Pulmonary artery endothelial cell (primary cell): ENCODE measurements around the gene HTN3. TPM values are rescaled to one million over a fixed set of nuclear protein-coding genes. Genes with fewer than 3 reads are reported as not detected.

Source experiments
- total RNA-seq: library from RNA; depleted of rRNA; stranded (reverse); fragments of >200 nt; gene quantifications from 2 replicates; pipeline ENCODE4 v1.2.3, GENCODE V29; 2014

HTN3 gene
- total RNA-seq, 1 donor from 2014 or later, result not detected

Other genes starting within 250 kb of the HTN3 start
- 34.2 and 267 TPM in 2 replicates for gene SULT1E1, start 168.3 kb upstream of the HTN3 start, total RNA-seq
- gene CSN1S1, start 97.4 kb upstream of the HTN3 start, total RNA-seq, result not detected in 2 replicates
- gene CSN2, start 62.7 kb upstream of the HTN3 start, total RNA-seq, result not detected in 2 replicates
- gene STATH, start 32.5 kb upstream of the HTN3 start, total RNA-seq, result not detected in 2 replicates
- gene HTN1, start 22.0 kb downstream of the HTN3 start, total RNA-seq, result not detected in 2 replicates
- not detected in 2 replicates for gene PRR27, start 125.8 kb downstream of the HTN3 start, total RNA-seq
- gene ODAM, start 167.3 kb downstream of the HTN3 start, total RNA-seq, result not detected in 2 replicates
- gene FDCSP, start 197.7 kb downstream of the HTN3 start, total RNA-seq, result not detected in 2 replicates
- not detected in 2 replicates for gene CSN3, start 214.1 kb downstream of the HTN3 start, total RNA-seq